Subcutaneous preadipocyte (primary cell): Measurements from ENCODE around the gene MRPL19. TPM values are rescaled to one million over a fixed set of nuclear protein-coding genes. Genes with fewer than 3 reads are reported as not detected.

Experiments used
- small RNA-seq: library from RNA; depleted of rRNA; stranded (forward); fragments of <200 nt; gene quantifications from one replicate; pipeline ENCODE3, GENCODE V24; 2012
- total RNA-seq: library from RNA; depleted of rRNA; stranded (reverse); fragments of >200 nt; gene quantifications from 2 replicates; pipeline ENCODE4 v1.2.3, GENCODE V29; 2012

MRPL19 gene
- total RNA-seq, result 32.3 and 36.8 TPM in 2 replicates

DNA sequence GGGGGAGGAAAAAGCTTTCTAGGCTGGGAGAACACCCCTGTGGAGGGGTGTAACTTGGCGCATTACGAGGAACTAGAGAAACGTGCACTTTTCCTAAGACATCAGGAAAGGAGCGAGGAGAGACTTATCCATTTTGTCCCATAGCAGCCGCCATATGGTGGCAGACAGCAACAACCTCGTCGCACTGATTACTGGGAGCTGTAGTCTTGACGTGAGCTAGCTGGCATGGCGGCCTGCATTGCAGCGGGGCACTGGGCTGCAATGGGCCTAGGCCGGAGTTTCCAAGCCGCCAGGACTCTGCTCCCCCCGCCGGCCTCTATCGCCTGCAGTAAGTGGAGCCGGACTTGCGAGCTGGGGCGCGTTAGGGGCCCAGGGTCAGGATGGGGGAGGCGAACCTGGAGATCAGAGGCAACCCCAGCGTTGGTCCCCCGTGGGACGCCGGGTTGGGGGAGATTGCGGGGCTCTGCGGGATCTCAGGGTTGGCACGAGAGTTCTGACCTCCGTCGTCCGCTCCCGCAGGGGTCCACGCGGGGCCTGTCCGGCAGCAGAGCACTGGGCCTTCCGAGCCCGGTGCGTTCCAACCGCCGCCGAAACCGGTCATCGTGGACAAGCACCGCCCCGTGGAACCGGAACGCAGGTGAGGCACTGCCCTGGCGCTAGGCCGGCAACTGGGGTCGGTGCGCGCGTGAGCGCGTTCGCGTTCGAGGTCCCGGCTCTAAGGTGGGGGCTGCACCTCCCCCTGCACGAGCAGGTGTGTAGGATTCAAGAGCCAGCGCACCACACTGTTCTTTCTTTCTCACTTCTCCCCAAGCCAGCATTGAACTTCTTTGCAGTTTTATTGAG lies at the start of gene MRPL19:
TSS of gene MRPL19 (plus strand) at position 201 of the 843 bp plus-strand sequence. CDS start at position 226, 25 bp downstream.

GRCh38 chr2:75710577-75711253 lies 64.1 kb downstream of the MRPL19 start, which contains the start of gene GCFC2:
GCFC2 (minus strand) TSS chr2:75710915; CDS start chr2:75710855, 60 bp downstream.

Small RNAs within 50 kb of the gene (small RNA-seq; reads per million reads assigned to genes)
- gene RF00012, result not detected

Other genes starting within 250 kb of the MRPL19 start
- gene EVA1A, start 85.8 kb upstream of the MRPL19 start, total RNA-seq, result 3.3 and 18.2 TPM in 2 replicates
- gene GCFC2, start 64.1 kb downstream of the MRPL19 start, total RNA-seq, result 14.7 and 19.7 TPM in 2 replicates